HEK293 (cell line): ENCODE results near the gene SEC16A.

Experiments
- CTCF ChIA-PET: fragments of 350-600 bp; formaldehyde crosslinking; extraction: SDS; loops from one replicate; lab custom pipeline; 2021; ENCODE audit warnings: antibody characterized with exemption; lab: Yijun Ruan, JAX
- POLR2A ChIA-PET: fragments of 300-600 bp; formaldehyde crosslinking; extraction: SDS; loops from one replicate; lab custom pipeline; 2020; ENCODE audit warnings: antibody characterized with exemption, inconsistent platforms; lab: Yijun Ruan, JAX
- H3K27ac ChIP-seq: fragments of 200-500 bp; sonication (Bioruptor generic); 2 replicates; pipeline ENCODE4 v1.5.1; 2014; ENCODE audit warnings: low read depth, low read length, control low read depth, inconsistent platforms; ENCODE audit errors: extremely low read depth
- H3K36me3 ChIP-seq, 2 experiments: fragments of 200-500 bp in 1 of 2; sonication (Bioruptor generic) in 1 of 2; 1 replicate in 1 of 2; 2 replicates in 1 of 2; pipeline ENCODE4 v1.5.1; 2014 to 2017; ENCODE audit warnings: inconsistent platforms in 2 of 2, low read length in 2 of 2; ENCODE audit not compliant: control insufficient read depth in 2 of 2, insufficient read depth in 1 of 2
- H3K4me1 ChIP-seq: fragments of 200-500 bp; sonication (Bioruptor generic); 2 replicates; pipeline ENCODE4 v1.5.1; 2014; ENCODE audit warnings: mild to moderate bottlenecking, low read length, inconsistent platforms; ENCODE audit not compliant: control insufficient read depth, insufficient read depth
- H3K4me3 ChIP-seq: 2 replicates; pipeline ENCODE4 v1.5.1; 2011; ENCODE audit warnings: low read depth, mild to moderate bottlenecking, control low read depth, low read length, moderate library complexity
- H3K9me3 ChIP-seq: fragments of 200-500 bp; sonication (Bioruptor generic); 2 replicates; pipeline ENCODE4 v1.5.1; 2014; ENCODE audit warnings: low read depth, low read length, inconsistent platforms; ENCODE audit not compliant: control insufficient read depth, insufficient read depth
- GFI1B ChIP-seq: fragments of 450-650 bp; formaldehyde crosslinking; IDR thresholded peaks from 2 replicates; pipeline ENCODE4 v1.5.1; 2016; ENCODE audit warnings: missing biosample characterization, missing genetic modification characterization
- OVOL3 ChIP-seq: fragments of 450-650 bp; formaldehyde crosslinking; IDR thresholded peaks from 2 replicates; pipeline ENCODE4 v1.5.1; 2016; ENCODE audit warnings: missing biosample characterization, missing genetic modification characterization
- REPIN1 ChIP-seq: fragments of 450-650 bp; formaldehyde crosslinking; IDR thresholded peaks from 2 replicates; pipeline ENCODE4 v1.5.1; 2017; ENCODE audit warnings: missing biosample characterization, missing genetic modification characterization, low read depth
- SP7 ChIP-seq: fragments of 450-650 bp; formaldehyde crosslinking; IDR thresholded peaks from 2 replicates; pipeline ENCODE4 v1.5.1; 2016; ENCODE audit warnings: missing biosample characterization, missing genetic modification characterization
- YY1 ChIP-seq: fragments of 450-650 bp; formaldehyde crosslinking; IDR thresholded peaks from 2 replicates; pipeline ENCODE4 v1.5.1; 2018; ENCODE audit warnings: missing biosample characterization, missing genetic modification characterization
- ZBTB7A ChIP-seq: fragments of 450-650 bp; formaldehyde crosslinking; IDR thresholded peaks from 2 replicates; pipeline ENCODE4 v1.5.1; 2016; ENCODE audit warnings: low read depth, missing biosample characterization, missing genetic modification characterization
- ZNF274 ChIP-seq, 2 experiments: fragments of 200-500 bp in 1 of 2; fragments of 450-650 bp in 1 of 2; sonication (Bioruptor generic) in 1 of 2; formaldehyde crosslinking in 1 of 2; IDR thresholded peaks; 2 replicates each; pipeline versions ENCODE4 v1.5.1 to v1.6.1; 2014 to 2016; ENCODE audit warnings: borderline replicate concordance in 1 of 2, inconsistent platforms in 1 of 2, low read length in 1 of 2, missing biosample characterization in 1 of 2, missing genetic modification characterization in 1 of 2
- ZNF335 ChIP-seq: fragments of 450-650 bp; formaldehyde crosslinking; conservative IDR thresholded peaks from 2 replicates; pipeline ENCODE4 v1.5.1; 2016; ENCODE audit warnings: missing biosample characterization, missing genetic modification characterization
- ZNF37A ChIP-seq: fragments of 450-650 bp; IDR thresholded peaks from 2 replicates; pipeline ENCODE4 v1.5.1; 2018; ENCODE audit warnings: missing biosample characterization, missing genetic modification characterization
- ZNF48 ChIP-seq: fragments of 450-650 bp; formaldehyde crosslinking; IDR thresholded peaks from 2 replicates; pipeline ENCODE4 v1.5.1; 2016; ENCODE audit warnings: missing biosample characterization, missing genetic modification characterization
- ZNF623 ChIP-seq: fragments of 450-650 bp; formaldehyde crosslinking; IDR thresholded peaks from 2 replicates; pipeline ENCODE4 v1.5.1; 2016; ENCODE audit warnings: missing biosample characterization, missing genetic modification characterization
- ZNF639 ChIP-seq: fragments of 450-650 bp; formaldehyde crosslinking; IDR thresholded peaks from 2 replicates; pipeline ENCODE4 v1.5.1; 2016; ENCODE audit warnings: missing biosample characterization, missing genetic modification characterization
- ZNF660 ChIP-seq: fragments of 450-650 bp; IDR thresholded peaks from 2 replicates; pipeline ENCODE4 v1.5.1; 2018; ENCODE audit warnings: missing biosample characterization, mild to moderate bottlenecking, missing genetic modification characterization
- ZNF792 ChIP-seq: fragments of 450-650 bp; formaldehyde crosslinking; IDR thresholded peaks from 2 replicates; pipeline ENCODE4 v1.5.1; 2016; ENCODE audit warnings: missing biosample characterization, missing genetic modification characterization
- ZSCAN23 ChIP-seq: fragments of 450-650 bp; formaldehyde crosslinking; IDR thresholded peaks from 2 replicates; pipeline ENCODE4 v1.5.1; 2016; ENCODE audit warnings: missing biosample characterization, missing genetic modification characterization
- ZSCAN30 ChIP-seq: fragments of 450-650 bp; IDR thresholded peaks from 2 replicates; pipeline ENCODE4 v1.5.1; 2018; ENCODE audit warnings: missing biosample characterization, mild to moderate bottlenecking, missing genetic modification characterization, moderate library complexity
- ZXDB ChIP-seq: fragments of 450-650 bp; formaldehyde crosslinking; IDR thresholded peaks from 2 replicates; pipeline ENCODE4 v1.5.1; 2016; ENCODE audit warnings: missing biosample characterization, missing genetic modification characterization

SEC16A gene

GRCh38 chr9:136499935-136500910 is 17.4 kb upstream of the SEC16A start:
- TF ChIP-seq ZNF37A: no peak
- no peak for TF ChIP-seq ZNF639 (tag by site-specific recombination)
- no peak for TF ChIP-seq SP7 (tag by site-specific recombination)
- no peak for TF ChIP-seq ZNF335 (tag by site-specific recombination)
- TF ChIP-seq ZNF660 (tag by site-specific recombination): no peak
- no peak for TF ChIP-seq ZNF274 (IDR thresholded peaks at IDR 0.05; ENCODE audit: low read length)
- TF ChIP-seq ZNF274 (tag by site-specific recombination; IDR thresholded peaks at IDR 0.05; ENCODE audit: borderline replicate concordance): no peak
- TF ChIP-seq YY1: no peak
- no peak for TF ChIP-seq ZSCAN23 (tag by site-specific recombination)
- no peak for TF ChIP-seq ZNF623 (tag by site-specific recombination)
- TF ChIP-seq ZSCAN30 (tag by site-specific recombination): no peak
- no peak for TF ChIP-seq ZXDB (tag by site-specific recombination)
- TF ChIP-seq ZNF48: no peak
- no peak for TF ChIP-seq OVOL3
- TF ChIP-seq ZBTB7A (tag by site-specific recombination): no peak
- ChIA-PET POLR2A (interaction anchor here (0.5 kb wide), 1 partner anchor 24 kb away, joined by 4 read pairs; no protein-coding TSS in a partner anchor), CTCF (interaction anchor here (0.5 to 2.0 kb wide), 5 partner anchors 11 to 58 kb away, joined by 3 to 11 read pairs (median 3); no protein-coding TSS in a partner anchor)
- Histone ChIP-seq H3K9me3 (no peaks in the 10 kb centered on the region), H3K4me3 (no peak overlapping the region), H3K36me3 (peaks cover 0 to 65% of the 10 kb centered on the region in 2 experiments; a peak in 1 of 3 replicates), H3K4me1 (no peaks in the 10 kb centered on the region), H3K27ac (no peak overlapping the region)

- H3K27ac ChIP-seq: no peak overlapping the region
- peaks cover 0 to 56% of the 10 kb centered on the region in 2 experiments; a peak in 1 of 3 replicates for H3K36me3 ChIP-seq
- TF ChIP-seq ZNF792 (tag by site-specific recombination): no peak
- no peak for TF ChIP-seq REPIN1 (tag by site-specific recombination)
- no peak for TF ChIP-seq GFI1B (tag by site-specific recombination)
- TF ChIP-seq, all 188 proteins: peak for 0
- ChIA-PET POLR2A (interaction anchor here (0.5 kb wide), 1 partner anchor 25 kb away, joined by 4 read pairs; no protein-coding TSS in a partner anchor), CTCF (interaction anchor here (0.5 to 2.0 kb wide), 5 partner anchors 10 to 59 kb away, joined by 3 to 11 read pairs (median 3); no protein-coding TSS in a partner anchor)
- no peaks in the 10 kb centered on the region for H3K4me1 ChIP-seq
- no peaks in the 10 kb centered on the region for H3K9me3 ChIP-seq
- H3K4me3 ChIP-seq: no peak overlapping the region
These were observed 16.5 kb upstream of the SEC16A start for GRCh38 chr9:136499071-136499934.
